GM12878 (cell line): Measurements from ENCODE around the gene CDH20. TPM values are rescaled to one million over a fixed set of nuclear protein-coding genes. Genes with fewer than 3 reads are reported as not detected.

Experiments used
- ATAC-seq: fragments of 200-7000 bp; cut with Tn5 transposase; 3 replicates; pipeline ENCODE4 v1.9.1; 2020; ENCODE audit warnings: mild to moderate bottlenecking, moderate library complexity
- BruUV-seq: library from RNA; stranded (reverse); fragments of 400-500 nt; replicated peaks from 2 replicates; lab custom pipeline; 2021; lab: Mats Ljungman, UMichigan
- CTCF ChIA-PET: fragments of 300-600 bp; sonication (Branson Sonifier 250); formaldehyde crosslinking; extraction: SDS; loops from one replicate; lab custom pipeline; 2021; ENCODE audit warnings: inconsistent platforms; lab: Yijun Ruan, JAX
- POLR2A ChIA-PET: fragments of 350-600 bp; formaldehyde crosslinking; extraction: SDS; loops from one replicate; lab custom pipeline; 2021; ENCODE audit warnings: inconsistent platforms; lab: Charles Lee
- RAD21 ChIA-PET: fragments of 300-600 bp; sonication (Branson Sonifier 250); formaldehyde crosslinking; loops from one replicate; lab custom pipeline; 2023; ENCODE audit warnings: antibody characterized with exemption; ENCODE audit not compliant: unreplicated experiment; lab: Charles Lee
- SMC1A ChIA-PET: fragments of 300-600 bp; sonication (Branson Sonifier 250); formaldehyde crosslinking; loops from one replicate; lab custom pipeline; 2023; ENCODE audit not compliant: unreplicated experiment, uncharacterized antibody; lab: Charles Lee
- DNase-seq: peaks from one replicate; pipeline ENCODE4 v3.0.0-alpha.2; 2011; ENCODE audit warnings: low read depth, low spot score
- FAIRE-seq: peaks from 3 replicates; lab custom pipeline; 2011; peaks lifted over from hg19 to GRCh38; lab: Jason Lieb, UNC
- H2AFZ ChIP-seq: 2 replicates; pipeline ENCODE4 v1.6.0; 2011; ENCODE audit warnings: low read depth, low read length, control low read depth; ENCODE audit not compliant: control insufficient read depth
- H3K27ac ChIP-seq: 2 replicates; pipeline ENCODE4 v1.5.1; 2011; ENCODE audit warnings: control low read depth; ENCODE audit not compliant: control insufficient read depth, insufficient read depth
- H3K27me3 ChIP-seq, 2 experiments: replicated peaks in 1 of 2; 2 replicates each; pipeline versions ENCODE4 v1.6.0 to v1.6.1; 2011; ENCODE audit warnings: low read length in 1 of 2; ENCODE audit not compliant: control insufficient read depth in 2 of 2, insufficient read depth in 2 of 2
- H3K36me3 ChIP-seq, 2 experiments: 2 replicates each; pipeline ENCODE4 v1.5.1; 2011; ENCODE audit warnings: low read length in 1 of 2; ENCODE audit not compliant: control insufficient read depth in 2 of 2, insufficient read depth in 2 of 2
- H3K4me1 ChIP-seq: 2 replicates; pipeline ENCODE4 v1.6.1; 2011; ENCODE audit warnings: mild to moderate bottlenecking, low read length, moderate library complexity, mixed read lengths; ENCODE audit not compliant: control insufficient read depth, insufficient read depth
- H3K4me2 ChIP-seq: 2 replicates; pipeline ENCODE4 v1.6.0; 2011; ENCODE audit warnings: control low read depth; ENCODE audit not compliant: control insufficient read depth, insufficient read depth
- H3K4me3 ChIP-seq: fragments of 200-600 bp; sonication (generic); 2 replicates; pipeline ENCODE4 v1.5.1; 2016
- H3K79me2 ChIP-seq: 2 replicates; pipeline ENCODE4 v1.6.0; 2011; ENCODE audit warnings: low read length; ENCODE audit not compliant: control insufficient read depth, insufficient read depth
- H3K9ac ChIP-seq: 2 replicates; pipeline ENCODE4 v1.8.0; 2011; ENCODE audit warnings: low read length, control low read depth, mixed read lengths; ENCODE audit not compliant: control insufficient read depth, insufficient read depth
- H3K9me3 ChIP-seq: replicated peaks from 3 replicates; pipeline ENCODE4 v1.5.1; 2011; ENCODE audit warnings: mild to moderate bottlenecking, low read length; ENCODE audit not compliant: control insufficient read depth, insufficient read depth
- H4K20me1 ChIP-seq: 2 replicates; pipeline ENCODE4 v1.6.0; 2011; ENCODE audit not compliant: control insufficient read depth, insufficient read depth
- BHLHE40 ChIP-seq, 2 experiments: fragments of 450-650 bp in 1 of 2; IDR thresholded peaks; 2 replicates each; pipeline ENCODE4 v1.6.1; 2011 to 2017; ENCODE audit warnings: low read depth in 2 of 2, borderline replicate concordance in 1 of 2, improper control_type of control experiment in 1 of 2, low read length in 1 of 2, mild to moderate bottlenecking in 1 of 2
- CHD1 ChIP-seq: IDR thresholded peaks from 2 replicates; pipeline ENCODE4 v1.6.1; 2012; ENCODE audit warnings: low read depth, low read length, improper control_type of control experiment
- EED ChIP-seq: sonication (generic); IDR thresholded peaks from 2 replicates; pipeline ENCODE4 v1.6.1; 2016; ENCODE audit warnings: antibody characterized with exemption, low read depth
- EP300 ChIP-seq, 2 experiments: fragments of 150-350 bp in 1 of 2; IDR thresholded peaks; 2 replicates each; pipeline ENCODE4 v1.6.1; 2011 to 2012; ENCODE audit warnings: low read depth in 2 of 2, low read length in 2 of 2, borderline replicate concordance in 1 of 2, improper control_type of control experiment in 1 of 2, inconsistent platforms in 1 of 2; ENCODE audit not compliant: control insufficient read depth in 1 of 2
- HCFC1 ChIP-seq: fragments of 150-350 bp; IDR thresholded peaks from 2 replicates; pipeline ENCODE4 v1.6.1; 2014; ENCODE audit warnings: low read length
- MEF2A ChIP-seq: IDR thresholded peaks from 2 replicates; pipeline ENCODE4 v1.6.1; 2011; ENCODE audit warnings: low read depth, mild to moderate bottlenecking, low read length, moderate library complexity; ENCODE audit not compliant: insufficient read depth
- MXI1 ChIP-seq: fragments of 150-350 bp; IDR thresholded peaks from 2 replicates; pipeline ENCODE4 v1.6.1; 2011; ENCODE audit warnings: low read depth, mild to moderate bottlenecking, inconsistent platforms, low read length, improper control_type of control experiment
- MYB ChIP-seq: fragments of 150-350 bp; IDR thresholded peaks from 2 replicates; pipeline ENCODE4 v1.6.1; 2014; ENCODE audit warnings: mild to moderate bottlenecking, low read depth, low read length, borderline replicate concordance
- MYC ChIP-seq: IDR thresholded peaks from 2 replicates; pipeline ENCODE4 v1.6.1; 2011; ENCODE audit warnings: mild to moderate bottlenecking, low read length, moderate library complexity, inconsistent platforms; ENCODE audit not compliant: insufficient read depth, insufficient replicate concordance, insufficient read length, severe bottlenecking
- NBN ChIP-seq: fragments of 450-650 bp; IDR thresholded peaks from 2 replicates; pipeline ENCODE4 v1.6.1; 2016
- NFYB ChIP-seq: IDR thresholded peaks from 2 replicates; pipeline ENCODE4 v1.6.1; 2011; ENCODE audit warnings: low read depth, mild to moderate bottlenecking, low read length, improper control_type of control experiment, moderate library complexity; ENCODE audit not compliant: insufficient read depth
- POLR2AphosphoS5 ChIP-seq: IDR thresholded peaks from 2 replicates; pipeline ENCODE4 v1.6.1; 2011; ENCODE audit warnings: mild to moderate bottlenecking, low read length, inconsistent platforms
- RAD21 ChIP-seq: IDR thresholded peaks from 2 replicates; pipeline ENCODE4 v1.6.1; 2011; ENCODE audit warnings: mild to moderate bottlenecking, low read depth, low read length, moderate library complexity; ENCODE audit not compliant: insufficient read depth
- RAD51 ChIP-seq: fragments of 450-650 bp; IDR thresholded peaks from 2 replicates; pipeline ENCODE4 v1.6.1; 2016; ENCODE audit warnings: moderate library complexity, mild to moderate bottlenecking, inconsistent platforms
- RB1 ChIP-seq: fragments of 450-650 bp; formaldehyde crosslinking; IDR thresholded peaks from 2 replicates; pipeline ENCODE4 v1.6.1; 2017; ENCODE audit warnings: mild to moderate bottlenecking, borderline replicate concordance
- RELA ChIP-seq: fragments of 450-650 bp; IDR thresholded peaks from 2 replicates; pipeline ENCODE4 v1.8.0; 2014; ENCODE audit warnings: borderline replicate concordance; ENCODE audit not compliant: partially characterized antibody
- STAT3 ChIP-seq: IDR thresholded peaks from 2 replicates; pipeline ENCODE4 v1.6.1; 2011; ENCODE audit warnings: low read depth, low read length, improper control_type of control experiment
- SUZ12 ChIP-seq: fragments of 200-600 bp; sonication (generic); IDR thresholded peaks from one replicate; pipeline ENCODE4 v1.6.1; 2018; ENCODE audit warnings: antibody characterized with exemption, mild to moderate bottlenecking; ENCODE audit not compliant: unreplicated experiment
- WGBS: methylation state at CpG from one replicate; pipeline ENCODE4 v1.1.6; 2016; ENCODE audit warnings: low lambda C conversion rate; ENCODE audit not compliant: insufficient replicate concordance, insufficient coverage; ENCODE audit errors: missing lambda C conversion rate; 5-methylcytosine and 5-hydroxymethylcytosine counted together
- in situ Hi-C: fragments of 300-500 bp; cut with MboI; formaldehyde crosslinking; loops from 9 replicates; pipeline ENCODE4 v1.14.3; 2018; ENCODE audit warnings: mixed read lengths
- intact Hi-C: fragments of 100-400 bp; cut with micrococcal nuclease; formaldehyde crosslinking; loops from one replicate; pipeline ENCODE4 v1.14.2; 2022; ENCODE audit not compliant: unreplicated experiment
- polyA plus RNA-seq, 11 experiments: library from polyadenylated mRNA; depleted of rRNA in 4 of 11; unstranded in 6 of 11; stranded (reverse) in 5 of 11; fragments of >200 nt; fragmentation: Nextera tagmentation in 4 of 11; fragmentation: Illumina TruSeq in 1 of 11; extraction: Ambion mirVana in 4 of 11; extraction: Trizol in 1 of 11; gene quantifications; 1 replicate in 1 of 11; 2 replicates in 10 of 11; pipeline versions ENCODE4 v1.2.1 to v1.2.3, GENCODE V29; 2011 to 2016; ENCODE audit warnings: inconsistent platforms in 2 of 11, missing spikeins in 2 of 11, low read depth in 1 of 11
- total RNA-seq, 4 experiments: library from RNA; depleted of rRNA in 3 of 4; stranded (reverse); fragments of >200 nt in 3 of 4; fragmentation: Illumina TruSeq in 1 of 4; extraction: Trizol in 1 of 4; gene quantifications; 2 replicates each; pipeline versions ENCODE4 v1.2.1 to v1.2.3, GENCODE V29; 2013 to 2021

CDH20 gene
- total and polyA plus RNA-seq, 10 of the 15 experiments (the other 5 are each of a cell fraction or from before 2014, with no cell fraction given) = not detected

- no peaks in the 10 kb centered on the region for H3K4me1 ChIP-seq
- WGBS = 2% methylated on average over 3 of the region's 3 CpGs
- no peak overlapping the region for H3K27ac ChIP-seq
- TF ChIP-seq MYC (no peak), NFYB (no peak), RELA (no peak), POLR2AphosphoS5 (no peak), RAD21 (no peak), SUZ12 (no peak), RAD51 (no peak), NBN (no peak), RB1 (no peak), EED (no peak), BHLHE40 (IDR thresholded peaks at IDR 0.05; ENCODE audit: borderline replicate concordance in 1 of 2, low read depth in 2 of 2, low read length in 1 of 2) (no peak), STAT3 (no peak), MEF2A (no peak), MXI1 (no peak), MYB (no peak), HCFC1 (no peak), CHD1 (no peak), EP300 (IDR thresholded peaks at IDR 0.05; ENCODE audit: borderline replicate concordance in 1 of 2, control insufficient read depth in 1 of 2, low read depth in 2 of 2, low read length in 2 of 2) (no peak)
- peaks cover 0 to 2% of the 10 kb centered on the region in 2 experiments; a peak in 3 of 4 replicates for H3K27me3 ChIP-seq
- ChIA-PET CTCF (no interaction called here), SMC1A (interaction anchor here (0.9 to 1.1 kb wide), 2 partner anchors 173 to 177 kb away, joined by 3 read pairs; no protein-coding TSS in a partner anchor), RAD21 (no interaction called here), POLR2A (no interaction called here)
- H3K4me3 ChIP-seq = no peak overlapping the region
- H2AFZ ChIP-seq = no peak overlapping the region
- H4K20me1 ChIP-seq = no peaks in the 10 kb centered on the region
- no peak for FAIRE-seq
- no peaks in the 10 kb centered on the region for H3K79me2 ChIP-seq
- no peaks in the 10 kb centered on the region for H3K36me3 ChIP-seq
- no peak for DNase-seq
- intact Hi-C loops = no loop called here
- in situ Hi-C loops = no loop called here
- no peaks in the 10 kb centered on the region for H3K9me3 ChIP-seq
- H3K4me2 ChIP-seq = no peak overlapping the region
- no TSS peak for BruUV-seq
- no peak for ATAC-seq
- no peak overlapping the region for H3K9ac ChIP-seq
These were observed 3.8 kb upstream of the CDH20 start for GRCh38 chr18:61329398-61329797.
